GM18505 (cell line): ENCODE results near the gene DLX6.

Source experiments
- ATAC-seq: cut with Tn5 transposase; IDR thresholded peaks from one replicate; pipeline ENCODE4 v1.9.1; 2021; ENCODE audit not compliant: unreplicated experiment
- POLR2A ChIP-seq: IDR thresholded peaks from 4 replicates; pipeline ENCODE4 v1.6.1; 2011; ENCODE audit warnings: borderline replicate concordance; ENCODE audit not compliant: insufficient read depth, insufficient read length; ENCODE audit errors: extremely low read depth

Gene DLX6

DNA sequence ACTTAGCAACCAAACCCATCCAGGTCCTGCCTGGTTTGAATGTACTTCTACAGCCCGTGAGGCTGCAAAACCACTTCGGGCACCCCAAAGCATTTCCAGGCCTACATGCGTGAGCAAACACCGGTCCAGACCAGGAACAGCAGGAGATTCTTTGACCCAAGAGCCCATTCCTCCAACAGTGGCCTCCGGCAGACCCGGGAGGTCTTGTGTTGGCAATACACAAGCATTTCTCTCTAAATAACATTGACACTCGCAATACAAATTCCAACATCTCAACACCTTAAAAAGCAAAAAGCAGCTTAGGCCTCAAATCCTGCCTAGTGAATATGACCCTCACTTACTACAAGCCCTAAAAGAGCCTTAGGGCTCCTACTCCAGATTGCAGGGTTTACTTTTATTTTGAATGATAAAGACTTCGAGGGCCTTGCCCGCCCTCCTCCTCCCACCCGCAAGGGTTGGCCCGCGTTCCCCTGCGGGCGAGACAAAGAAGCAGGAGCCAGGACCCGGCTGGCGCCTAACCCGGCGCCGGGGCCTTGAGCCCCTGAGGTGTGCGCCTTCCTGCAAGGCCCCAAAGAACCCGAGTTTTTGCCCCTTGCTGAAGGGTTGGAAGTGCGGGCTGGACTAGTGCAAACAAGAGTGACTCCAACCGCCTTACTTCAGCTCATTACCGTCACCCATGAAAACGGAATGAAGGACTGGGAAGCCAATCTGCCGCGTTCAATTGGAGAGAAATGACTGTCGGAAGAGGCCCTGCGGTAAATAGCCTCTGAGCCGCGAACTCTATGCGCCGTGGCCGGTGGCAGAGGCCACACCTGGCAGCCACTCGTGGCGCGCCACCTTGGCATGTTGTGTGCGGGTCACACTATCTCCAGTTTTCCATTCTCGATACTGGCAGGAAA lies 3.4 kb upstream of the DLX6 start:
- TF ChIP-seq POLR2A: no peak
- no peak for ATAC-seq

DNA sequence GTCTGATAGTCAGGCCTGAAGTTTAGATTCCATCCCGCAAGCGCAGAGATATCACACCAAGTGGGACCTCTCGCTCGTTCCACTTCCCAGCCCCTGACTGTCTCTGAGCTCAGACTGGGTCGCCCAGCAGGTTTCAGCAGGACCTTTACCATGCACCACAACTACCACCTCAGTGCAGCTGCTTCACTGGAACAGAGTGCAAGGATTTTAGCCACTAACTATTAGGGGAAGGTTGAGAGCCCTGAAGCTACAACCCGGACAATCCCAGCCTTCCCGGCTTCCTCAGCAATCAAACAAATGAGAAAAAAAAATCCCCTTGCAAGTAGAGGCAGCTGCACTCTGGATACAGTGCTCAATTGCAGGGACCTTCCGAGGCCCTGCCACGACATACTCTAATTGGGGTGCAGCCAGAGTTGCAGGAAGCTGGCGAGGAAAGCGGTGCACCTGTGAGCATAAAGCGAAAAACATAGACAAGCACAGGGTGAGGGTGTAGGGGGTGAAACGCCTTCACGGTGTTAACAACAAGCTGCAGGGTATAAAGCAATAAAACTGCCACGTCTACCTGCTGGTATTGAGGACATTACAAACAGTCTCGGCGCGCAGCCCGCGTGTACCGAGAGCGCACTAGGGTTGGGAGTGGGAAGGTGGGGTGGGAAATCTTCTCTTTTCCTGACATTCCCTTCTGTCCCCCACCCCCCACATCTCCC lies 2.6 kb upstream of the DLX6 start:
- ATAC-seq: no peak
- TF ChIP-seq POLR2A: no peak

DNA sequence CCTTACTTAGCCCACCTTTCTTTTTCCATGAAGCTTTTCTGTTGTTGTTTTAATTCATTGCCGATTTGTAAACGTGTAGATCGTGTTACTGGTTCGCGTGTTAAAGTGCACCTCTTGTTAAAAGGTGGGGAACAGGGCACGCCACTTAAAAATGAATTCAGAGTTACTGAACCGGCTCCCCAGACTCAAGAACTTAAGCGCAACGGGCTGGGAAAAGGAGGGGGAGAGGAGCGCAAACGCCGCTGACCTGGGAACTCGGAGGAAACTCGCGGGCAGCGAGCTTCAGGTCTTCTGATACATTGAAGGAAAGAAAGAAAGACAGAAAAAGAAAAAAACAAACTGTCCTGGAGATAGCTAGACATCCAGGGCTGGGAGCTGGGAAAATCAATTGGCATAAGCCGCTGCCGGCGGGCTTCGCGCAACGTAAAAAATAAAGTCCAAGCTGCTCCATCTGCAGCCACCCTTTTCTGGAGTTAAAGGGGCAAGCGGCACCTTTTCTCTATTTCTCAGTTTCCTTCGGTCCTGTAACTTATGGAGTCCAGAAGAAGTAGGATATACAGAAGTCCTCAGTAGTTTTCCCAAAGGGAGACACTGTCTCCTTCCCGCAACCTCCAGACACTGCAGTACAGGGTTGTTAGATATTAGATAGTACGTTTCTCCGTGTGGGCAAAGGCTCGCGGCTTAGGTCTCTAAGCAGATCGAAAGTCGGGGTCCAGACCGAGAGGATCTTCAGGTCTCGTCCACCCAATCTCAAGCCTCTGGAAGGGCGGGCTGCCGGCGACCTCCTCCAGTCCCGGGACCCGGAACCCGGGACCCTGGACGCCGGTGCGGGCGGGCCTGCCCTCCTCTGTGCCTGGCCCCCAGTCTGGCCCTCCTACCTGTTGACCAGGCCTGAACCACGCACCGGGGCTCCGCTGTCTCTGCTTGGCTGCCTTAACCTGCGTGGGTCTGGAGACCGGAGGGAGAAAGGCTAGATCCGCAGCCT lies 1.8 kb upstream of the DLX6 start:
- no peak for ATAC-seq
- no peak for TF ChIP-seq POLR2A

DNA sequence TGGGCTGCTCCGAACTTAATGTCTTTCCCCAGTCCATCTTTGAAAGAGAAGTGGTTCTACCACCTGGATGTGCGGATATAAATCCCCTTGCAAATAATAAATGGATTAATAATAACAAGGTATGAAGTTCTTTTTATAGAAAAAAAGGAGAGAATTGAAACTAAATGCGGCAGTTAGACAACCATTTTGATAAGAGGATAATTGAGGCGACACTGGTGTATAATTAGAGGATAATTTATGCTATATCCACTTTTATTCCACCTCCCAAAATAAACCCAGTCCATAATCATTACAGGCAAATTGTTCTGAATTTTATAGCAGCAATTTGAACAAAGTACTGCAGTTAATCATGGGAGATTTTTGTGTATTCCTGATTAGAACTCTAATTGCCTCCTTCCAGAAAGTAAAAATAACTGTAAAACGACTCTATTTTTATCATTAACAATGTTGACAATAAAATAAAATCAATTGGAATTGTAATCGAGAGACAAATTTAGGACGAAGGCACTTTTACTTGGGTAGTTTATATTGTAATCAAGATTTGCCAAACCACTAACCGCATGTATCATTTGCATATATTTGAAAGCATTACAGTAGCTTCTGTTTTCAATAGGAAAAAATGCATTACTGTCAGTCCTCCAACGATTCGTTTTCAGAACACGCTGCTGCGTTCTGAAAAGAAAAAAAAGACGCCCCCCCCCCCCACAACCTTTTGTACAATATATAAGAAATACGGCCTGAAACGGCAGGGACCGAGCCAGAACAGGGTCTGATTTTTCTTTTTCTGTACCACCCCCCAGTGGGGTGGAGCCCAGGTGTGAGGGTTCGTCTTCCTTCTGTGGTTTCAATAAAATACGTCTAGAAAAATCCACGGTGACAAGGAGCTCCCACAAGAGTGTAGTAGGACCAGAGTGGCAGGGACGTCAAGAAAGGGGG lies 838 bp upstream of the DLX6 start:
- no peak for TF ChIP-seq POLR2A
- ATAC-seq: no peak

DNA sequence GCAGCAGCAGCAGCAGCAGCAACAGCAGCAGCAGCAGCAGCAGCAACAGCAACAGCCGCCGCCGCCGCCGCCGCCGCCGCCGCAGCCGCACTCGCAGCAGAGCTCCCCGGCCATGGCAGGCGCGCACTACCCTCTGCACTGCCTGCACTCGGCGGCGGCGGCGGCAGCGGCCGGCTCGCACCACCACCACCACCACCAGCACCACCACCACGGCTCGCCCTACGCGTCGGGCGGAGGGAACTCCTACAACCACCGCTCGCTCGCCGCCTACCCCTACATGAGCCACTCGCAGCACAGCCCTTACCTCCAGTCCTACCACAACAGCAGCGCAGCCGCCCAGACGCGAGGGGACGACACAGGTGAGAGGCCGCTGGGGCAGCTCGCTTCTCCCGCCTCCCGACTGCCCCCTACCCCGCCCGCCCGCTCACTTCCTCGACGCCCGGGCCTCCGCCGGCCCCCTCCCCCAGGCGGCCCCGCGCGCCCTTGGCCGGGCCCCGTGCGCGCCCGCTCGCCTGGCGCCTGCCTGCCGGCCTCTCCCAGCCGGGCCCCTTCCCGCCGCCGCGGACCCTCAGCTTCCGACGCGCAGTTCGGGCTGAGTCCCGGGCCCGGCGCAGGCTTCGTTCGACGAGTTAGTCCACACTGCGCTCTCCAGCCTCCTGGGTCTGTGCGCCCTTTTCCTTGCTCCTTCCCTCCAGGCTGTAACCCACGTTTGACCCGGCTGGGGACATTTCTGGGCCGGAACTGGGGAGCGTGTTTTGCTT lies 882 bp downstream of the DLX6 start:
- ATAC-seq: peak; percentile 54
- no peak for TF ChIP-seq POLR2A

DNA sequence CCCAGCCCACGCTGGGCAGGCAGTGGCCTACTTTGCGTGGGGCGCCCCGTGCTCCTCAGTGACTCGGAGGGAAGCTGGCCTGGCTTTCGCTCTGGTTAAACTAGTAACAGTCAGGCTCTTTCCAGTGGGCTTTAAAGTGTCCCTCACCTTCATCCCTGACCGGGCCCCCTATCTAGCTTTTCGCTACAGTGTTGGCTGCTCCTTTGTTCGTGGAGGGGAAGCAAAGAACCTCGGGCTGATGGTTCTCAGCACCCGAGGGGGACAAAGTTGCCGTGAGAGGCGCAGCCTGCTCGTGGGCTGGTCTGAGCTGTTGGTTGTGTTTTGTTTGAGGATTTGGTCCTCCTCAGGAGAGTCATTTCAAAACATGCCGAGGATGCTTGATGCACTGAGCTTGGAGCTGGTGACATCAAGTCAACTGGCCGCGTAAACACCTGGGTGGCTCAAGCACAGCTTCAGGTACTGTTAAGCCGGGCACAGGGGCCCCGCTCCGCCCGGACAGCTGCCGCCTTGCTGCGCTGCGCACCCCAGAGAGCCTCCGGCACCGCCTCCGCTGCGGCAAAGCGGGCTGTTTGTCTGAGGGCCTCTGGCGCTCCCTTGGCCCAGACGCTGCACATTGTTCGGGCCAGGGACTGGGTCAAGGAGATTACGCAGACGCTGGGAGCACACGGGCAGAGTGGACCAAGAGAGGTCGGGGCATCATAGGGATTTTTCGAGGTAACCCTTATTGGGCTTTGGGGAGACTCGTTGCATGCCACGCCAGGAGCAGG lies 1.6 kb downstream of the DLX6 start:
- ATAC-seq: no peak
- no peak for TF ChIP-seq POLR2A

DNA sequence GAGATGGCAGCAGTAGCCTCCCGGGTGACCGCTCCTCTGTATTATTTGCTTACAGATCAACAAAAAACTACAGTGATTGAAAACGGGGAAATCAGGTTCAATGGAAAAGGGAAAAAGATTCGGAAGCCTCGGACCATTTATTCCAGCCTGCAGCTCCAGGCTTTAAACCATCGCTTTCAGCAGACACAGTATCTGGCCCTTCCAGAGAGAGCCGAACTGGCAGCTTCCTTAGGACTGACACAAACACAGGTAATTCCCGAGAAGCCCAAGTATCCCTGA lies 2.2 kb downstream of the DLX6 start:
- no peak for ATAC-seq
- no peak for TF ChIP-seq POLR2A

DNA sequence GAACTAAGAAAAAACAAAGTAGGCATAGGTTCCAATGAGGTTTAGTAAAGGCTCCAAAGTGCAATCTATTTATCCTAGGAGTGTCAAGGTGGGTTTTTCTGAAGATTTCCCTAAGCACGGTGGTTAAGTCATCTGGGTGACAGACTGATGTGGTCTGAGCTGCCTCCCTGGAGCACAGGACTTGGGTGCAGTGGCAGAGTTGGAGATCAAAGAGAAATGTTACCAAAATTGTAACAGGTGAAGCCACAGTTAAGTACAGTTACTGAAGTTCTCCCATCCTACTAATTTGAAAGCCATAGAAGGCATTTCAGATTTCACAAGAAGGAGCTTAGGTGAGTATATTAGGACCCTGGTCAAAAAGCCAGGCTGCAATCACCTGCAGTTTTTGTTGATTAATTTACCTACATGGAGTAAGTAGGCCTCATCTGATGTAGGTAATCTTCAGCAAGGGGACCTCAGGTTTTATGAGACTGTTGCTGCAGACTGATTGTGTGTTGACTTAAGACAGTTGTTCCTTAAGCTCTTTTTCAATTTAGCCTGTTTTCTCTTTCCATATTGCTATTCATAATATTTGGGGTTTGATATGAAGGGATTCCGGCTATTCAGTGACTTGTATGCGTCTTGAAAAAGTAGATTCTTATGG lies 3.0 kb downstream of the DLX6 start:
- ATAC-seq: no peak
- TF ChIP-seq POLR2A: no peak

DNA sequence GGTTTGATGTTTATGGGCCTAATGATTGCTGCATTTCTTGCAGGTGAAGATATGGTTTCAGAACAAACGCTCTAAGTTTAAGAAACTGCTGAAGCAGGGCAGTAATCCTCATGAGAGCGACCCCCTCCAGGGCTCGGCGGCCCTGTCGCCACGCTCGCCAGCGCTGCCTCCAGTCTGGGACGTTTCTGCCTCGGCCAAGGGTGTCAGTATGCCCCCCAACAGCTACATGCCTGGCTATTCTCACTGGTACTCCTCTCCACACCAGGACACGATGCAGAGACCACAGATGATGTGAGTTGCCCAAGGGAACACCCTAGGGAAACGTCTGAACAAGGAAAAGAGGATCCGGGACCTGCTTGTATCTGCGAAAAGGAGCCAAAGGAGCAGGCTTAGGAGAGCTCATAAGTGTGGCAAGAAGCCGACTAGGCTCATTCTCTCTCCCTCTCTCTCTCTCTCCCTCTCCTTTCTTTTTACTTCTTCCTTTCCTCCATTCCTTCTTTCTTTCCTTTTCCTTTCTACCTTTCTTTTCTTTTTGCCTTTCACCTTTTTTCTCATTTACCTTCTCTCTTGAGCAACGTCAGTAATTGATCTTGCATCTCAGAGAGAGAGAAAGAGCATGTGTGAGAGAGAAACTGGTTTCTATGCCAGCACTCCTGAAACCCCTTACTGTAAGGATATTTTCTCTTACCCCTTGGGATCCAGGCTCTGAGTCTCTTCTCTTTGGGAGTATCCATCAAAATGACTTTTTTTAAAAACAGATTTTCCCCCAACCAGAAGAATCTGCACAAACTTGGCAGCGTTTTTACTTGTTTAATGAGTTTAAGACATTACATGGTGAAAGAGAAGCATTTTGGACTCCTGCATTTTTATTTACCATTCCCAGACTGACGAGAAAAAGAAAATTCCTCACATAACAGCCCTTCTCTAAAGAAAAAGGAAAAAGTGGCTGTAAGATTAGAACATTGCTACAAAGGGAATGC lies 4.7 kb downstream of the DLX6 start:
- ATAC-seq: no peak
- TF ChIP-seq POLR2A: no peak

DNA sequence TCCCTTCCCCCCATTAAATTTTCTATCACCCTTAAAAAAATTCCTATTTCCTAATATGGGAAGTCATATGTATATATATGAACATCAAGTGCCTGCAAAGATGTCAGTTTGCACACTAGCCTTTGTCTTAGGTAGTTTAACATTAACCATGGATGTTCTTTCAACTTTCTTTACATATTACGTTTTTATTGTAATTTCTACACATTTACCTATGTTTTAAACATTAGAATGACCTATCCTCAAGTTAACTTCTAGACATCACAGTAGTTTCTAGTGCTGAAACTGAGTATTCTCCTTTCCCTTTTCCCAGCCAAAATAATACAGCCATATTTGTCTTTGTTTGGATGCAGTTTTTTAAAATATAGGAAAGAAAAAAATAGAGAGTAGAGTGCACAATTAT lies 5.8 kb downstream of the DLX6 start:
- no peak for ATAC-seq
- no peak for TF ChIP-seq POLR2A
